Activated CD4-positive, alpha-beta T cell treated with anti-CD3 and anti-CD28 coated beads, Interleukin-2, amount 50 U/mL, for 4 hours (primary cell): ENCODE measurements around the gene ZNF606.

Experiments
- DNase-seq, 2 experiments: peaks; one replicate each; pipeline ENCODE4 v3.0.0-alpha.2; 2020

The ZNF606 gene

DNA sequence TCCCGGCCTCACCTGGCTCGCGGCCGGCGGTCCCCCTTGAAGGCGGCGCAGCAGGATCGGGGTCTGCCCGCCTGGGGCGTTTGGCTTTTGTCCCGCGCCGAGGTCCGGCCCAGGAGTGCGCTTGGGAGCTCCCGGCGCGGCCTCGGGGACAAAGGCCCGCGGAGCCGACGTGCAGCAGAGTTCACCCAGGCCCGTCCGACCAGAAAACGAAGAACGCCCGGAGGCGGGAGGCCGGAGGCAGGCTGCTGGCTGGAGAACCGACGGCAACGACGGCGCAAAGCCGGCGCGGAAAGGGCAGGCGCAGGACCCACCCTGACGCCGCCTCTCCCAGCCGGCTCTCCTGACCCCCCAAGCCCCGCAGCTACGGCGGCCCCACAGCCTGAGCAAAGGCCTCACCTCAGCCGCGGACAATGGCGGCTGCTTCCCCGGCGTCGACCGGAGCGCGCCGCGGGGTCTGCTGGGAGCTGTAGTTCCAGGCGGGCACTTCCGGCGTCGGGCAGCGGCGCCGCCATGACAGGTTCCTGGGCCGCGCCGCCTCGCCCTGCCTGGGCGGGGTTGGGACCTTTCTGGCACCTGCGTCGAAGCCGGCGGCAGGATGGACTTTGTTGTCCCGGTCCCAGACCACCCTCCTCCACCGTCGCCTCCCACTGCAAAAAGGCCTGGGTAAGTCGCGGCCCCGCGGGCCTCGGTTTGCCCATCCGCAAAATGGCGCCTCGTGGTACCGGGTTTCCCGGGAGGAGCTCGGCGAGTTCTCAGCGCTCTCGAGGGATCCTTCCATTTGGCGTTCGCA is at the start of gene ZNF606:
Gene ZNF606, minus strand, starts transcription at position 437 of the 790 bp plus-strand sequence. CDS start 1,501 bp downstream, outside the sequence.
- DNase-seq = peak; percentile 75 to 76

DNA sequence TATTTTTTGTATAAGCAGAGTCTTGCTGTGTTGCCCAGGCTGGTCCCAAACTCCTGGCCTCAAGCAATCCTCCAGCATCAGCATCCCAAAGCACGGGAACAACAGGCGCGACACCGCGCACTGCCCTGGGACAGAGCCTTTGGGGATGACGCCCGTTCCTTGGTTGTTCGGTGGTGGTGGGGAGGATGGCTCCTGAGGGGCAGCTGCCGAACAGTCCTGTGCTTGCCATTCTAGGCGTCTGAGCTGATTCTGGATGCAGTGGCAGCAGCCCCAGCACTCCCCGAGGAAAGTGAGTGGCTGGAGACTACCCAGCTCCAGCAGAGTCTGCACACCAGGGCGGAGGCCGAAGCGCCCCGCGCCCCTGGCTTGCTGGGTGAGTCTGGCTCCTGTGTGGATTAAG is 49.6 kb upstream of the ZNF606 start:
- no peak for DNase-seq

DNA sequence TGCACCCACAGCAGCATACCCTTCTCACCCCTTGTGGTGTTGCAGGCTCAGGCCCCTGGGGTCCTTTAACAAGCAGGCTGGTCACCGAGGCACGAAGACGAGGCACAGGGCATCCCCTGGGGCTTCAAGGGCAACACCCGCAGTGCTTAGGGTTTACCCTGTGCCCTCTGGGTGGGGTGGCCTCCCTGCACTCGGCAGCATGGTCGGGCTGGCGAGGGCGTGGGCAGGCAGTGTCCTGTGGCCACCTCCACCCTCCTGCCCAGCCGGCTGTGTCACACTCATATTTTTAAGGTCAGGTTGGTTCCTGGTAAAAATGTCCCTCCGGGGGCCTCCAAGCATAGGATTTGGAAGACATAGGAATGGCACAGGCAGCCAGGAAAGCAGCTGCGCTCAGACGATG is 45.1 kb upstream of the ZNF606 start:
- DNase-seq = no peak

DNA sequence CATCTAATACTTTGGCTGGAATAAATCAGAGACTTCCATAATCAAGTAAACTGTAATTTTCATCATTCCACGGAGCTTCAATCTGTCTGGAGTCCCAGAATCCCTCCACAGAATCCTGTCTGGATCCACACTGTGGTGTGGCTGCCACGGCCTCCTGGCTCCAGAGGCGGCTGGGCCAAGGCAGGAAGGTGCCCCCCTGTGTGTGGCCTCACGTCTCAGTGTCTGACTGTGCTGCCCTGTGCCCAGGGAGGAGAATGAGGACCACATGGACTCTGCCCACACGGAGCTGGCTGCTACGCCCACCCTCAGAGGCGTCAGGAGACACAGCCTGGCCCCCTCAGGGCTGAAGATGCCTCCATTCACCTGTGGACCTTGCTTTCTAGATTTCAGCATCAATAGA is 44.2 kb upstream of the ZNF606 start:
- DNase-seq = no peak

DNA sequence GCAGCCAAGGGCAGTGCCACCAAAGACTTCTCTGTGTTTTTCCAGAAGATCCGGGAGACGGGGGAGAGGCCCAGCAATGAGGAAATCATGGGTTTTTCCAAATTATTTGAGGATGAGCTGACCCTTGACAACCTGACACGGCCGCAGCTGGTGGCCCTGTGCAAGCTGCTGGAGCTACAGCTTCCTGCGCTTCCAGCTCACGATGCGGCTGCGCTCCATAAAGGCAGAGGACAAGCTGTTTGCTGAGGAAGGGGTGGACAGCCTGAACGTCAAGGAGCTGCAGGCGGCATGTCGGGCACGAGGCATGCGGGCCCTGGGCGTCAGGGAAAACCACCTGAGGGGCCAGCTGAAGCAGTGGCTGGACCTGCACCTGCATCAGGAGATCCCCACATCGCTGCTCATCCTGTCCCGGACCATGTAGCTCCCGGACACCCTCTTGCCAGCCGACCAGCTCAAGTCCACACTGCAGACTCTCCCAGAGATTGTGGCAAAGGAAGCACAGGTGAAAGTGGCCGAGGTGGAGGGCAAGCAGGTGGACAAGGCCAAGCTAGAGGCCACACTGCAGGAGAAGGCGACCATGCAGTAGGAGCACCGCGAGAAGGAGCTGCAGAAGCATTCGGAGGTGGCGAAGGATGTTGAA is 42.9 kb upstream of the ZNF606 start:
- no peak for DNase-seq

DNA sequence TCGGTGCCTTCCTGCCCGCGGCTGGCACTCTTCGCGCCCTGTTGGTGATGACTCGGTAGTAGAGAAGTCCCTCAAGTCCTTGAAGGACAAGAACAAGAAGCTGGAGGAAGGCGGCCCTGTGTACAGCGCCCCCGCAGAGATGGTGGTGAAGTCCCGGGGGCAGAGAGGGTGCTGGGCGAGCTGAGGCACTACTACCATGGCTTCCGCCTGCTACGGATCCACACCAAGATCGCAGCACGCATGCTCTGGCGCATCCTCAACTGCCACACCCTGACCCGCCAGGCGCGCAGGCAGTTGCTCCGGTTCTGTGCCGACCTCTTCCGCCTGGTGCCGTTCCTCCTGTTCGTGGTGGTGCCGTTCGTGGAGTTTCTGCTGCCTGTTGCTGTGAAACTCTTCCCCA is 42.3 kb upstream of the ZNF606 start:
- no peak for DNase-seq

DNA sequence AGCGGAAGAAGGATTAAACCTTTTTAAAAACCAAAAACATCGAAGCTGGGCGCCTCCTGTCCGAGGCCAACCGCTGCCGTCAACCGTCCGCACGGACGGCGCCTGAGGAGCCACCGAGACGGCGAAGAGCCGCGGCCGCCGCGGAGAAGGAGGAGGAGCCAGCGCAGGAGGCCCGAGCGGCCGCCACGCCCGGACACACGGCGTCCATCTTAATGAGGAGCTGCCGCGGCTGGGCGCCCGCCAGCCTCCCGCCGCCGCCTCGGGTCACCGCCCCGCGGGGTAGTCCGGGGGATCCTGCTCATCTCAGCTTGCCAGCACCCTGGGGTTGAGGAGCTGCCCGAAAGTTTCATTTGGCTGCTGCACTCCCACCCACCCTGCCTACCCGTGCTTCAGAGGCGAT is 41.8 kb upstream of the ZNF606 start:
- DNase-seq = no peak

DNA sequence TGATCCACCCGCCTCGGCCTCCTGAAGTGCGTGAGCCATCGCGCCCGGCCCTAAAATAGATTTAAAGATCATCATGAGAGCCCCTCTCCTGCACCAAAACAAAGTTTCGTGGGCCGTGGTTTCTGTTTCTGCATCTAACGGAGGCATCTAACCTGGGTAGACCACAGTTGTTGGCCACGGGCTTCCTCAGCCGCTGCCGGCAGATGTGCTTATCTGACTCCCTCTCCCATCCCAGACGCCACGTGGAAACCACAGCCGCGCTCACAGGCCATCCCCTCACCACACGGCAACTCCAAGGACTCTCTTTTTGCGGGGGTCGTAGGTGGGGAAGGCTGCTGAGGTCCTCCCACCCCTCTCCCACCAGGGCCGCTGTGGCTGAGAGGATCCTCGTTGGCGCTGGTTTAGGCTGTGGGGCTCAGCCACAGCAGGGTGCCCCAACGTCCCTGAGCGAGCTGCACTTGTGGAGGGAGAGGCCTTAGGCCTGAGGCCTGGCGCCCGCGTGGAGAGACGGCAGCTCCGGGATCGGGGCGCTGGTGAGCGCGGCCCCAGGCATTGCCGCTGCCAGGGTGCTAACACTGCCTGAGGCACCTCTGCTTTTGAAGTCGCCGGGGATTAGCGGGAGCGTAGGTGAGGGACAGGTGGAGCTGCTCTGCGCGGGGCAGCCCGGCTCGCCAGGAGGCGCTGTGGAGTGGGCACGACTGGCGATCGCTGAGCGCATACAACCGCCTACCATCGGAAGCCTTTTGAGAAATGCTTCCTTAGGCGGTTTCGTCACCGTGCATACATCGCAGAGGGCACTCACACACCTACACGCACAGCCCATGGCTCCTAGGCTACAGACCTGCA is 40.1 kb upstream of the ZNF606 start:
- no peak for DNase-seq

DNA sequence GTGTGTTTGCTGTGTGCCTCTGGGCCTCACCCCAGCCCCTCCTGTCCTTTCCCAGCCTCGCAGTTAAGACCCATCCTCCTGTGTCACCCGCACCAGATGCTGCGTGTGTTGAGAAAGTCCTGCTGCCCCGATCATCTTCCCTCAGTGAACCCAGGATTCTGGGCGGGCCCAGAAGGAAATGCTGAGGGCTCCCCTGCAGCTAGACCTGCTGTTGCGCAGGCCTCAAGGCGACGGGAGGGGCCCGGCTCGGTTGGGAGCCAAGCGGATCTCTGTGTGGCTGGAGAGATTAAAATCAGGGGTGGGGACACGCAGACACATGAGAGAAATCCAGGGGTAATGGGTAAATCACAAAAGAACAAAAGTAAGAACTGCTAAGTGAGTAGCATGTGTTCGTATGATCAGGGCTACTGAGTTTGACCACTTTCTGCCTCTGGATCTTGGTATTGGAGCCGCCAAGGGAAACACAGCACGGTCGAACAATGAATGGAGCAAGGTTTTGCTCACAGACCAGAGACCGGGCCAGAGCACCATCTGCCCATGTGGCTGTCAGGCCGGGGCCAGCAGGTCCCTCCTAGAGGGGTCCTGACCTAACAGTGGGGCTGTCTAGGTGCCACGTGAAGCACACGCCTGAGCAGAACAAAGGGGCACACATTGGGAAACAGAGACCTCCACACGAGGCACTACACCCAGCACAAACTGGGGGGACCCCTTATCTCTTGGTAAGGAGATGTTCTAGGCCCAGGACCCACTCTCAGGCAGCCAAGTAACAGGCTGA is 38.3 kb upstream of the ZNF606 start:
- no peak for DNase-seq

DNA sequence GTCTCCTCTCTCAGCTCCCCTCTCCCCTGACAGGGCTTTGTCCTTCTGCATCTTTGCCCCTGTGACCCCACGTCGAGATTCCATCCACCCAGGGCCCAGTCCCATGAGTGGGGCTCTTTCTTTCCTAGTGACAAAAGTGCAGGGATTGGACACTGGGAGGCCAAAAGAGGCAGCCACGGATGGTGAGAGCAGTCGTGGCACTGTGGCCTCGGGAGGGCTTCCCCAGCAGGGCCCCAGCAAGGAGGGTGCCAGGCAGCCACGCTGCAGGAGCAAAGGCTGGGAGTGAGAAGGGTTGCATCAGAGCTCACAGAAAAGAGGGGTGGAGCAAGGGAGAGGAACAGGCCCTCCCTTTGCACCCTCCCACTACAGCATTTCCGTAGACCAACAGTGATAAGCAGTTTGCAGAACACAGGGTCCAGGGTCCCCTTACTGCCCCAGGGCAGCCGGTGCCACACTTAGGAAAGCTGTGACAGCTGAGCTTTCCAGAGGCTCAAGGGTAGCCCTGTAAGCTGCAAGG is 36.1 kb upstream of the ZNF606 start:
- DNase-seq = no peak

DNA sequence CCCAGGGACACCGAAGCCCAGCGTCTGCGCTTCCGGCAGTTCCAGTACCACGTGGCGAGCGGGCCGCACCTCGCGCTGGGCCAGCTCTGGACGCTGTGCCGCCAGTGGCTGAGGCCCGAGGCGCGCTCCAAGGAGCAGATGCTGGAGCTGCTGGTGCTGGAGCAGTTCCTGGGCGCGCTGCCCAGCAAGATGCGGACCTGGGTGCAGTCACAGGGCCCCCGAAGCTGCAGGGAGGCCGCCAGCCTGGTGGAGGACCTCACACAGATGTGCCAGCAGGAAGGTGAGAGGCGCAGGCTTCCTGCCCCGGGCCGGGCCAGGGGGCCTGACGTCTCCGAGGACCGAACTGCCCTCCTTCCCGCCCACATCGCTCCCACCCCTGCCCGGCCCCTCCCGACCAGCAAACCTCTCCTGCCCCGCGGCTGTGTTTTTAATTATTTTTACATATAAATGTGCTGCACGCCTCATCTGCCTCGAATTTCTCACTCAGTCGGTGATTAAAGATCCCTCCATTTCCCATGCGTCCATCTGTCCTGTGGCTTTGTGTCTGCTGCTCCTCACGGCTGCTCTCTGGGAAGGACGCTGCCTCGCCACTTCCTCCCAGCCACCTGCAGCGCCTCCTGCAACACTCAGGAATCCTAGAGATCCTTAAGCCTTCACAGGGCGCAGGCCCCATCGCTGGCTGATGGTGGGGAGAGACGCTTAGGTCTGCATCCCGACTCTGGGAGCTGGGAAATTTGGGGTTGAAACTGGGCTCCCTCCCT is 35.5 kb upstream of the ZNF606 start:
- DNase-seq = no peak

DNA sequence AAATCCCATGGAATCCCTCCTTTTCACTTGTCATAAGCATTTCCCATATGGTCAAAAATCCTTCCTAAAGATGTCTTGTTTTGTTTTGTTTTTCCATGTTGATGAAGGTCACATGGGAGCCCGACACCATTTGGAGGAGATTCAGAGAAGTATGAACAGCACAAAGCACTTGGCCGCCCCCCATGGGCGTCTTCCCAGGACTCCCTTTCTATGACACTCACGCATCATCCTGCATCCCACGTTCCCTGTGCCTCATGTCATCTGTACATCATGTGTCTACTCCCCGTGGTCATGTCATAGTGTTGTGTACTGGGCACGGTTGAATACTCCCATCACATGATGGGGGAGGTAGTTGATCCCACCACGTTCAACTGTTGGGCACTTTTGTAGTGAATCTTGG is 33.2 kb upstream of the ZNF606 start:
- DNase-seq = no peak

DNA sequence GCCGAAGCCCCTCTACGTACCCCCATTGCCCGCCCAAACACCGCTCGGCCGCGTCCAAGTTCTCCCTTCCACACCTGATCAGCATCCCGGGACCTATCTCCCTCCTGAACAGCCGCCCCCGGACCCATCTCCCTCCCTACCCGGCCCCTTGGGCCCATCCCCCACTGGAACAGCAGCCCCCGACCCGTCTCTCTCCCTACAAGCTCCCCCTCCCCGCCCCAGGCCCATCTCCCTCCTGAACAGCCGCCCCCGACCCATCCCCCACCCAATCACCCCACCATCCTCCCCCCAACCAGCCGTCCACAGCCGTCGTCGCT is 31.8 kb upstream of the ZNF606 start:
- DNase-seq = no peak

DNA sequence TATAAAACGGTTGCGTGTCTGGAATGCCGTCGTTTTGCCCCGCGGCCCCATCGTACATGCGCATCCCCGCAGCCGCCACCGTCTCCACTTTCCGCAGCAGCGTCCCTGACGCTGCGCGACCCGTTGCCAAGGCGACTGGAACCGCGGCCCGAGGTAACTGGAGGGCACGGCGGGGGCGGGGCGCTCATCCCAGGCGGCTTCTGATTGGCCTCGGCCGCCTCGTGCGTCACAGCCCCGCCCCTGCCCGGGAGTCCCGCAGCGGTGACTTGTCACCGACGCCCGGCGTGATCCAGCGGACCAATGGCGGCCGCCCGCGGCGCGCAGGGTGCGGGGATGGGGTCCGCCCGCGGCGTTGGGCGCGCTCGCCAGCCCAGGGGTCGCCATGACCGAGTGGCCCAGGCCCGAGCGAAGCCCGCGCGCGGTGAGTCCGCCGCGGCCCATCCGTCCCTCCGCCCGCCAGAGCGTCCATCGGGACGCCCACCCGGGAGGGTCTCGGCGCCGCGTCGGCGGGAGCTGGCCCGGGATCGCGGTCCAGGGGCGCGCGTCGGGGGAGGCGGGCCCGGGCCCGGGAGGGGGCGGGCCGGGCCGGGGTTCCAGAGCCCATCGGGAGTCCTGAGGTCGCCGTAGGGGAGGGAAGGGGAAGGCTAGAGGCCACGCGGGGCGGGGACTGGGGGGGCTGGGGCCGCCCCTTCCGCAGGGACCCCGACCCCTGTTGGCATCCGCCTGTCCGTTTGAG is 31.3 kb upstream of the ZNF606 start, which contains the start of gene ZSCAN1:
Gene ZSCAN1, plus strand, starts transcription at position 285 of the 736 bp plus-strand sequence. CDS start 3,812 bp downstream, outside the sequence.
- DNase-seq = no peak

DNA sequence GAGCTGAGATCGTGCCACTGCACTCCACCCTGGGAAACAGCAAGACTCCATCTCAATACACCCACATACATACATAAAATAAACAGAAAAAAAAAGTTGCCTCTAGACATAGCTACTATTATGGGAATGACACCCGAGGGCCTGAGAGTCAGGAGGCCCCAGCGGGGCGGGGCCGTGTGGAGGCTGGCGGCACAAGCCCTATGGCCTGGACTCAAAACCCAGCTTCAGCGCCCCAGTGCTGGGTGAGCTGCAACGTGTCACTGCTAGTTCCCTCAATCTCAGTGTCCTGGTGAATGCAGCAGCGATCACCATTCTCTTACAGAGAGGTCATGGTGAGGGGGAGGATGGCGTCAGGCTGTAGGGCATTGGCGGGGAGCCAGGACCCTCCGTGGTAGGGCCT is 22.0 kb upstream of the ZNF606 start:
- DNase-seq = no peak

DNA sequence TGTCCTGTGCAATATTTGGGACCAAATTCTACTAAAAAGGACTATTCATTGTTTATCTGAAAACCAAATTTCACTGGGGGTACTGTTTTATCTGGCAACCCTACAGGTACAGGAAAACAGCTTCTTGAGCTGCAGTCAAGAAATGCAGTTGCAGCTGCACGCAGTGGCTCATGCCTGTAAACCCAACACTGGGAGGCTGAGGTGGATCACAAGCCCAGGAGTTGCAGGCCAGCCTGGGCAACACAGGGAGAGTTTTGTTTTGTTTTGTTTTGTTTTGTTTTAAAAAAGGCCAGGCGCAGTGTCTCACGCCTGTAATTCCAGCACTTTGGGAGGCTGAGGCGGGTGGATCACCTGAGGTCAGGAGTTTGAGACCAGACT is 19.7 kb upstream of the ZNF606 start:
- DNase-seq = no peak

DNA sequence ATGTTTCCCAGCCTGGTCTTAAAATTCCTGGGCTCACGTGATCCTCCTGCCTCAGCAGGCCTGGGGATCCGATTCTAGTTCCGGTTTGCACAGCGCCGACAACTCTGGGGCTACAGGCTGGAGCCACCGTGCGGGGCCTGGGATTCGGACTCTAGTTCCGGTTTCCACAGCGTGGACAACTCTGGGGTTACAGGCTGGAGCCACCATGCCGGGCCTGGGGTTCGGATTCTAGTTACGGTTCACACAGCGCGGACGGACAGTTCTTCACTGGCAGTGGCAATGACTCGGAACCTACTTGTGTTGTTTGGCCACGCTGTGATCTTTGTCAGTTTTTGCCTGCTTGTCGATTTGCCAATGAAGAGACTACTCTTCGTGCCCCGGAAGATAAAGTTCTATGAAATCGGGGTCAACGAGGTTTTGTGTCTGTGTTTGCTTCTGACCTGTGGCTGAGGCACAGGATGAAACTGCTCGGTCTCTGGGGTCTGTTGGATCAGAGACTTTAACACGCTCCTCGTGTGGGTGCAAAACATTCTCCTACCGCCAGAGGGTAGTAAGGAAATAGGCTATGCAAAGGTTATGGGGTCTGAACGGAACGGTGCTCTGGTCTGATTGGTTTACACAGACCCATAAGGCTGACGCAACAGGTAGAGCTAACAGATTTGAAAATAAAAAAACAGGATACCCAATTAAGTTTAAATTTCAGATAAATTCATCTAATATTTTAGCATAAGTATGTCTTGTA is 19.1 kb upstream of the ZNF606 start:
- DNase-seq = peak; percentile 5 to 19

DNA sequence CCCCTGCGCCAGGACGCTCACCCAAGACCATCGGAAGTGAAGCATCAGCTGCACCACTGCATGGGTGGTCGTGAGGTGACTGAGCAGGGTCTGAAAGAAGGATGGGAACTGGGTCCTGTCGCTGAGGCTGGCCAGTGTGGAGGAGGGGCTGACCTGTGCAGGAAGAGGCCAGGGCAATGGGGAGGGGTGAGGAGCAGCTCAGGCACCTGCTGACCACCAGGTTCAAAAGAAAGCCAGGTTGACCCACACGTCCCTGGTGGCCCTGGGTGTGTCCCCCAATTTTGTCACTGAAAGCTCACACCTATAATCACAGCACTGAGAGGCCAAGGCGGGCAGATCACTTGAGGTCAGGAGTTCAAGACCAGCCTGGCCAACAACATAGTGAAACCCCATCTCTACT is 17.5 kb upstream of the ZNF606 start:
- DNase-seq = no peak

DNA sequence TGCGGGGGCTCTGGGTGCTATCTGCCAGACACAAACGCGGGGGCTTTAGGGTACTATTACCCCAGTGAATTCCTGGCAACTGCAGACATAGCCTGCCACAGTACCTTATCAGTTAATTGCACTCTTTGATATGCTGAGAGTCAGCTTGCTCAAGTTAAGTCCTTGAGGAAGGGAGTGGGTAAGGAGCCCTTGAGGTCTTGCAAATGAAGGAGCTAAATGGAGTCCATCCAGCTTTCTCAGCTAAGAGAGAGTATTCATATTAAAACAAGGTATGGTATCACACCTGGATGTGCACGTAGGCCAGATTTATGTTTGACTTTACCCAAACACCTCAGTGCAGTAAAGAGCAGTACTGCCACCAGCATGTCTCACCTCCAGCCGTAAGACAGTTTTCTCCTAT is 11.5 kb upstream of the ZNF606 start:
- DNase-seq = no peak

DNA sequence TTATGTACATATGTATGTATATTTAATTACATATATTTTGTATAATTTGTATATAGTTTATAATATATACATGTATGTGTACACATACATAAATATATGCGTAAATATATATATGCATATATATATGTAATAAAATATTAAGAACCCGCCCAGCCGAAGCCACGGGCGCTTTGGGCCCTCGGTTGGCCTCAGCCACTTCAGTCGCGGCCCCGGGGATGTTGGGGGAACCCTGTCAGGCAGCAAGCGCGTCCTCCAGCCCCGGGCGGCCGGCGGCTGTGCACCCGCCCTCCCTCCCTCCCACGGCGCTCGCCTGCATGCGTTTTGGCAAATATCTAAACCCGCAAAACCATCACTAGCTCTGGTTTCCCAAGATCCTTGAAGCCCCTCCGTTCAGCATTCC is 7.9 kb upstream of the ZNF606 start:
- DNase-seq = no peak
